GM21526 (cell line): ENCODE results near the gene CGNL1.

Source experiments
- ATAC-seq: cut with Tn5 transposase; IDR thresholded peaks from one replicate; pipeline ENCODE4 v1.9.1; 2021; ENCODE audit warnings: moderate library complexity; ENCODE audit not compliant: unreplicated experiment, low FRiP score

Gene CGNL1

DNA sequence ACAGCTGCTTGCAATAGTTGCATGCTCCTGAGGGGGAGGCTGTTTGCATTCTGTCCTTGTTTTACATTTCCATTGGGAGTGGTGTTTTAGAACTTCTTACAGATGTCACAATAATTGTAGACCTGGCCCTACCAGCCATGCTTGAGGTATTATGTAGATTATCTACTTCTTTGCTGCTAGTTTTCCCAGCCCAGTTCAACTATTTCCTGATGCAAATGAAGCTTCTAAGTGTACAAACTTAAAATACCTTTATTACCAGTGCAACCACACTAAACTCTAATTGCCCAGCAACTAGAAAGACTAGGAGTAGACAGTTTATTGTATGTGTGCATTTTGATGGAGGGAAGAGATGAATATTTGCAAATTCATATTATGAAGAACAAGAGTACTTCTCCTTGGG, 110.5 kb downstream of the CGNL1 start:
- ATAC-seq, result no peak

DNA sequence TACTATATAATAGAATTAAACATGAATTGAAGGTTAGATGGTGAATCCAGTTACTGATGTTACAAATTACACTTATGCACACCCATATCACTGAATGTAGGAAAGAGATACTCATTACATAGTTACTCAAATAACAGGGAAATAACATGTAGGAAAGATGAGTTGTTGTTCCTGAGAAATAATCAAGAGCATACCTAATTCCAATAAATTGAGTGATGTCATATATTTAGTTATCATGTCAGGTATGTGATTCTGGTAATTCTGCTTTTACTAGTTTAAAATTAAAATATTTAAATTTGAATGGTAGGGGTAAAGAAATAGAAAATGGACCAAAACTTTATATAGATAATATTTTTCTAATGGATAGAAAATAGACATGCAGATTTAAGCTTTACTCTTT, 112.8 kb downstream of the CGNL1 start:
- ATAC-seq, result no peak

GRCh38 chr15:57493351-57493750, 117.0 kb downstream of the CGNL1 start:
- no peak for ATAC-seq

DNA sequence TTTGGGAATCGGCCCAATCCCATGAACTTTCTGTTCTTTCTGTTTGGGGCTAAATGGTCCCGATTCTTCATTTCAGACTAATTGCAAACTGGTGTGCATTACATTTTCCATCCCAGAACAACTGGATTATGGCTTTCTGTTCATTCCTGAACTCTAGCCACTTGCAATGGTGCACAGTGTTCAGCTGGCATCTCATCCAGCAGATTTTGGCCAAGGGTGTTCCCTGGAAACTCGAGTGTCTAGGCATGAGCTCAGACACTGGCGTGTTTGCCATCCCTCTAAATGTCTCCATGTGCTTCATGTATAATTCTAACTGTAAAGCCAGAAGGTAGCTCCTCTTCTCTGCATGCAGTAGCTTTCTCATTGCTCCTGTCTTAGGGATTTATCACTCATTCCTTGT, 118.3 kb downstream of the CGNL1 start:
- ATAC-seq, result no peak

- ATAC-seq, result no peak
Measured at GRCh38 chr15:57495041-57495440, 118.7 kb downstream of the CGNL1 start.

DNA sequence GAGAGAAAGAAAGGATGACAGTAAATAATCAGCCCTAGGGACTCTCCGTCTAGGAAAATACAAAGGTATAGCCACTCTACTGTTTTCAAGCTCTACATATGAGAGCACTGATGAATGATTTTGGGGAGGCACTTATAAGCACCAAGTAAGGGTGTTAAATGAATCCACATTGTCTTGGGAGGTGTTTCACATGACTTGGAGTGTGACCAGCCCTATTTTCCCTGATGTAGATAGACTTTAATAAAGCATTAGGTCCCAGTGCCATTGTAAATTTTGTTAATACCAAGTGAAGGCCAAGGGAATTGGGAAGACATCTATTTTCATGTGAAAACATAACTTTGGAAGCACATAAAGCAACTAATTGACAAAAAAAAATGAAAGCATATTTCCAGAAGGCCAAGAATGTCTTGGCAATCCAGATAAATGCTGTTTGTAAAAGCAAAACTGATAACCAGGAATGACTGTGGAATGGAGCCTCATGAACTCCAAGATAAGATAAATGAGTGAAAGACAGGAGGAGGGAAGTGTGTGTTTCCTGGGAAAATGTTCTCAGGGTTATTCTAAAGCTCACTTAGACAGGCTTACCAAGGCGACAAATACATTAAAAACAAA, 119.4 kb downstream of the CGNL1 start:
- ATAC-seq, result no peak

DNA sequence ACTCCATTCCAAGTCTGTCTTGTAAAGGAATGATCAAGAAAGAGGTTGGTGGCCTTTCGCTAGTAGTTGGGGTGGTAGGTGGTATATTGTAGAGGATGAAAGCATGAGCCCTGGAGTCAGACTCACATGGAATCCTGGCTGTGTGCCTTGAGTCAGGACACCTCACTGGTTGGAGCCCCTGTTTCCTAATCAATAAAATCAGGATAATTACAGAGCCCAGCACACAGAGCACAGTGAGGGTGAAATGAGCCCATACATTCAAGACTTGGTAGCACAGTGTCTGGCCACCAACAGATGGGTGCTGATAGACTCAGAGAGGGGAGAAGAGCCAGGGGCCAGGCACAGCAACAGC, 120.3 kb downstream of the CGNL1 start:
- no peak for ATAC-seq

- ATAC-seq, result no peak
Measured at GRCh38 chr15:57496946-57497869, 120.9 kb downstream of the CGNL1 start.

DNA sequence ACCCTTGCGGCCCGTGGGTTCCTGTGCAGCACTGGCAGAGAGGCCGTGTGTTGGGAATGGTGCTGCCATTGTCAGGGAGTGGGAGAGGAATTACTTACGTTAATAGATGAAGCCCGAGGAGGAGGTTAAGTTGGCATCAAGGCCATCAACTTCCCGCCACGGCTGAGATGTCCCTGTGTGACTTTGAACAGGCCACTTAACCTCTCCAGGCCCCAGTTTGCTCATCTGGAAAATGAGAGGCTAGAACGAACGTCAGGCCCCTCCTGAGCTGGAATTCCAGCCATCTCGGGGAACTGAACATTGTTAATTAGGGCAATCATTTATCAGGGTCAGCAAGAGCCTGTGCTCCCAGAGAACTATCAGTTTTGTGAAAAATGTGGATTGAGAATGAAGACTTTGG, 124.0 kb downstream of the CGNL1 start:
- no peak for ATAC-seq

- ATAC-seq, result no peak
Measured at GRCh38 chr15:57500979-57501576, 124.8 kb downstream of the CGNL1 start.

DNA sequence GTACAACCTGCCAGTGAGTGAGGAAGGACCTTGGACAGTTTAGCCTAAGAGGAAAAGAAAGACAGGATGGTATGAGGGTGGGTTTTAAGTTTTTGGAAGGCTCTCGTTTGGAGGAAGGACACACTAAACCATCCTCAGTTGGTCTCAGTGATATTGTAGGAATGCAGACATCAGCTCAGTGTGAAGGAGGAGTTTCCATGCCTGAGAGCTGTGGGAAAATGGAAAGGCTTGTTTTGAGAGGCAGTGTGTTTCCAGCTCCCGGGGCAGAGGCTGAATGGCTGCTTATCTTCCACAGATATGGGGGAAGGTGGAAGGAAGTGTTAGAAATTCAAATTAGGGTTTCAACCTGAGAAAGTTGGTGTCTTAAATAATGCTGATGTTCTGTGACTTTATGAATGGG, 125.8 kb downstream of the CGNL1 start:
- ATAC-seq, result no peak

GRCh38 chr15:57503051-57503702, 126.9 kb downstream of the CGNL1 start:
- ATAC-seq, result no peak

DNA sequence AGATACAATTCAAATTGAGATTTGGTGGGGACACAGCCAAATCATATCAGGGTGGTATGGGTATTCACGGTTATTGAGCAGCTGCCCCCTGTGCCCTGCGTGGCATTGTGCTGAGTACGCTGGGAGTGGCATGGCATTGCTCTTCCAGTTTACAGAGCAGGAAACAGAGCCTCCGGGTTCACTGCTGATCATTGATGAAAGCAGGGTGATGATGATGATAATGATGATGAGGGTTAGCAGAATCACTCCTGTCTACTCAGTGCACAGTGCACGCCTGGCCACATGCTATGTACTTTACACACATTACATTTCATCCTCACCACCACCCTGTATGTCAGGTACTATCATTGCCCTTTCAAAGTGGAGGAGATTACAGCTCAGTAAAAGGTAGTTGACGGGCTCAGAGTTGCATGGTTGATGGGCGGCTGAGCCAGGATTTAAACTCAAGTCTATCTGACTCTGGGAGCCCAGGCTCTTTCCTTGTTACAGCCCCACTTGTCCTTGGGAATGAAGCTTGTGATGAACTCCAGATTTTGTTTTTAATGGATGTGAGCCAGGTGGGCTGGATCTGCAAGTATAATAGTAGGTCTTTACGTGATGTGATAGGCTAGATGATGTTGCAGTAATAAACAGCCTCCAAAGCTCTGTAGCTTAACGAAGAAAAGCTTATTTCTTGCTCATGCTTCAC, 127.8 kb downstream of the CGNL1 start:
- no peak for ATAC-seq

DNA sequence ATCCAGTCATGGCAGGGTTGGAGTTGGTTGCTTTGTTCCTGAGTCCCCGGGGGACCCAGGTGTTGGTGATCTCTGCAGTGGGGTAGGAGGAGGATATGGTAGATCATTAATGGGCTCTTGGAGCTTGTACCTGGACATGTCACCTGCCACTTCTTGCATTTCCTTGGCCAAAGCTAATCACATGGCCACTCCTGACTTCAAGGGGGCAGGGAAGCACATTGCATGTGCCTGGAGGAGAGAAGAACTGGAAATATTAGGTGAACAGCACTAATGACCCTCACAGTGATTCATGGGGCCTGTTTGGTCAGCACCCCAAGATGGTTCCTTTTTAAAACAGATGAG, 128.3 kb downstream of the CGNL1 start:
- ATAC-seq, result no peak

DNA sequence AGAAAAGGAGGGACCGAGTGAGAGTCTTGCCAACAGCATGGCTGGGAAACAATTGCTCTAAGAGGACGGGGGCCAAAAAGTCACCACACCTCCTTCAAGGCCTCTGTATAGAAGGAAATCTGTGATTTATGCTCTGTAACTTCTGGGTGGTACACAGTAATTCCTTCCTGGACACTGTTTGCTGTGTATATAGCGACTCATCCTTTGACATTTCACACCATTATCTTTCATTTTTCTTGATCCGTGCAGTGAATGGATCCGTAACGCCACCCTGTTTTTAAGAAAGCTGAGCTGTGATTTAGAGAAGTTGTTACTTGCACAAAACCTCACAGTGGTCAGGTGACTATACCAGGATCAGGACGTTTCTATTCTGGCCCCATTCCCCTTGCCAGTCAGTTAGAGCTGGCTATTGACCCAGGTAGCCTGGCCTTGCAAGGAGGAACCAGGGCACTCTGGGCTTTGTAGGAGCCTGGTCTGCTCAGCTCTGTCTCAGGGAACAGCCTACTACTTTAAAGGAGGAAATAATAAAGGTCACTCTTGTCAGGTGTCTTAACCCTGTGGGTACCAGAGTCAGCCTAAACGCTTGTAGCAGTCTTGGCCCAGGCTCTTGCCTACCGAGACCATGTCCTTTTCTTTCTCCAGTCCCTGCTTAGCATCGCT, 128.9 kb downstream of the CGNL1 start:
- ATAC-seq, result no peak

GRCh38 chr15:57505949-57506391, 129.7 kb downstream of the CGNL1 start:
- no peak for ATAC-seq

GRCh38 chr15:57506422-57506821, 130.1 kb downstream of the CGNL1 start:
- ATAC-seq, result no peak

- no peak for ATAC-seq
Measured at GRCh38 chr15:57507111-57507510, 130.8 kb downstream of the CGNL1 start.

DNA sequence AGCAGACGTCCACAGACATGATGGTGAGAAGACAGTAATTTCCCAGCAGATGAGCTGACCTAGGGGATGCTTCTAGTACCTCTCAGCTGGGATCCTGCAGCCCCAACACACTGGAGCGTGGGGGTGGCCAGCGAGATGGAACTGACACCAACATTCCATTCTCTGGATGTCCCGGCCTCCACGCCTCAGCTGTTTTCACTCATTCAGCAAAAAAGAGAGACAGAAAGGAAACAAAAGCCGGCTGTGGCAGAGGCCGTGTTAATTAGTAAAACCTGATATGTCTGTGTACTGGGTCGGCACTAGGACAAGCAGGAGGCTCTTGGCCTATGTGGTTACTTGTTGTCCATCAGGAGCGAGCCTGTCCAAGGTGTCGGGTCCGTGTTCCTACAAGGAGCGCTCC, 132.8 kb downstream of the CGNL1 start:
- ATAC-seq, result no peak

DNA sequence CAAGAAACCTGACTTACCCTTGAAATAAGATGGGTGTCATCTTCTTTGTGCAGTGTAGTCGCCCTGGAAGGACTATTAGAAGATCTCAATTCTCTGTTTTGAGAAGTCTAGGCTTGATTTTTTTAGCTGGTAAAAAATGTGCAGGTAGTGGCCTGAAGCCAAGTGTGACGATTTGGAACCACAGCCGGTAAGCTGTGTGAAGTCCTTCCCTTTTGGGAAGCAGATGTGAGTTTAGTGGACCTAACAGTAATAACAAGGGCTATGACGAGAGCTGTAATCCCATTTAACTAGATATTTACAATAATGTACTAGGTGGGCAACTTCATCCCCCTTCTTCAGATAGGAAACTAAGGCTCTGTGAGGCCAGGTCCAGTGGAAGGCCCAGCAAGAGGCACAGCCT, 133.7 kb downstream of the CGNL1 start:
- ATAC-seq, result no peak
